GM21717 (cell line): ENCODE results near the gene IL1RAPL2.
"Not testable (repeated sequence)": the region's sequence is repeated elsewhere in the genome, so short reads cannot be mapped to it uniquely, and the experiment has no call there.

ENCODE experiments used
- ATAC-seq: cut with Tn5 transposase; IDR thresholded peaks from one replicate; pipeline ENCODE4 v1.9.1; 2021; ENCODE audit warnings: mild to moderate bottlenecking, moderate library complexity; ENCODE audit not compliant: unreplicated experiment

Gene IL1RAPL2

DNA sequence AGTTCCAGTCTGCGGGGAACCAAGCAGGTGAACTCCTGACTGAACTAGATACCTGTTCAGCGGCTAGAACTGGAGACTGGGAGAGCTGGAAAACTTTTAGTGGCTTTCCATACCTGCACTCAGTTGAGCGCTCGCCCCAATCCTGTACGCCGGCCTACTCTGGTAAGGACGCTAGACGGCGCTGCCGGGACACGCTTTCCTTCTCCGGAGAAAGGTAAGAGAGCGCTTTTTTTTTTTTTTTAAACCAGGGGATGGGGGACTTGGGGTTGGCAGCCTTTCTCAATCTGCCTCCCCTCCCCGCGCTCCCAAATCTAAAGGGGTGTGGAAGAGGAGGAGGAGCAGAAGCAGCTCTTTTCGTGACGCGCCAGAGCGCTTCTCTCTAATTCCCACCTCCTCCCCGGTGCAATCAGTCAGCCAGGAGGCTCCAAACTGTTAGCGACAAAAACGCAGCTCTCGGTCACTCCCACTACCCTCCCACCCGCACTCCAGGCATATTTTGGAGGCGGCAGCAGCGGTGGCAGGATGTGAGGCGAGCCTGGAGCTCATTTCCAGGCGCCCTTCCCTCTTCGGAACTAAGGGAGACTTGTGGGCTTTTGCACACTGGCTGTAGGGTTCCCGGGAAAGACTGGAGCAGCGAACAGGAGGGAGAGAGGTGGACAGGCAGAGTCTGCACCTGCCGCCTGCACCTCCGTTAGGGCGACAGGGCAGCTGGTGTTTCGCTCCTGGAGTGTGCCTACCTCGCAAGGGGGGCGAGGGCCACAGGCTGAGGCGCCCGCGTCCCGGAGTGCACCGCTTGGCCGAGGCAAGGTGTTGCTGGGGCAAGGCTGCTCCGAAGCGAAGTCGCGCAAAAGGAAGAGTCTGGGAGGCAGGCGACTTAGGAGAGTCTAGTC is at the start of gene IL1RAPL2:
IL1RAPL2 (plus strand) TSS at position 409 of the 890 bp plus-strand sequence.
- no peak for ATAC-seq

DNA sequence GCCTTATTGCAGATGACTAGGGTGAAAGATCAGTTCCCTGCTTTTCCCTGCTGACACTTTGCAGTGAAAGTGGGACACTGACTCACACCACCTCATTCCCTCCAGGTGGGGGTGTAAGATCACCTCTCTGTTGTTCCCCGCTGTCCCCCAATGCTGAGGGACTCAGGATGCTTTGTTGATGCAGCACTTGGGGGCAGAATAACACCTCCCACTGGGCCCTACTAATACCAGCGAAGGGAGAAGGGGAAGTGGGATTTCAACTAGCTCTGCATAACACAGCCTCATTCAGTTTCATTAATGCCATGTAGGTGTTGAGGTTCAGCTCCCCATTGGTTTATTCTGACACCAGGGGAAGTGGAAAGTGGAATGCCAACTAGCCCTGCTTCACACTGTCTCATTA is 43.6 kb upstream of the IL1RAPL2 start:
- ATAC-seq = no peak

DNA sequence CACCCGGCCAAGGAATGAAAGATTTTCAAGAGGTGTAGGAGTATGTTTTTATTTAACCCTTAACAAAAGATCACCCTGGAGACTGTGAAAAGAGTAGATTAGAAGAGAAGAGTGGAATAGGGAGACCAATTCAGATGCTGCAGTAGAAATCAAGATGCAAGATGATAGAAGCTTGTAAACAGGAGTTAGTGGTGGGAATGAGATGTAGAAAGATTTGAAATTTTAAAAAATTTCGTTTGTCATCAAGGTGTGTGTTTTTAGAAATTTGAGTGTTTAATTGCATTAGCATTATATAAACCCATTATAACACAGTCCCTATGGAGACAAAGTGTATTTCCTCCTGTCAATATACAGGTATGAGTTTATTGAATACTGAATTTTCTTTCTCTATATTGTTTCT is 42.1 kb upstream of the IL1RAPL2 start:
- no peak for ATAC-seq

DNA sequence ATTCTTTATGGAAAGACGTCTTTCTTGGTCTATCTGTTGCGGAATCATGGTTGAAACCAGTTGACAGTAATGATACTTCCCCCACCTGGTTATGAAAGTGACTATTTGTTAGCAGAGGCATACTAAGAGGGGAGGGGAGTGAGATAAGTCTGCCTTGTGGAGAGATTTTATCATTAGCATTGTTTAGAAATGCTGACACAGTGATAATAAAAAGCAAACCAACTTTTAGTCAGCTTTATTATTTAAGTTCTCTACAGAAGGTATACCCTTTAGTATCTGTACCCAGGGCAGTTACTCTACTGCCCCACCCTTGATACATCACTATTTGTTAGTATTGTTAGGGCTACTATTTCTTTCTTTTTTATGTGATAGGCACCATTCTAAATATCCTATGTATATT is 26.9 kb upstream of the IL1RAPL2 start:
- no peak for ATAC-seq

DNA sequence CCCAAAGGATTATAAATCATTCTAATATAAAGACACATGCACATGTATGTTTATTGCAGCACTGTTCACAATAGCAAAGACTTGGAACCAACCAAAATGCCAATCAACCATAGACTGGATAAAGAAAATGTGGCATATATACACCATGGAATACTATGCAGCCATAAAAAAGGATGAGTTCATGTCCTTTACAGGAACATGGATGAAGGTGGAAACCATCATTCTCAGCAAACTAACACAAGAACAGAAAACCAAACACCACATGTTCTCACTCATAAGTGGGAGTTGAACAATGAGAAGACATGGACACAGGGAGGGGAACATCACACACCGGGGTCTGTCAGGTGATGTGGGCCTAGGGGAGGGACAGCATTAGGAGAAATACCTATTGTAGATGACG is 23.6 kb upstream of the IL1RAPL2 start:
- not testable (repeated sequence) for ATAC-seq

DNA sequence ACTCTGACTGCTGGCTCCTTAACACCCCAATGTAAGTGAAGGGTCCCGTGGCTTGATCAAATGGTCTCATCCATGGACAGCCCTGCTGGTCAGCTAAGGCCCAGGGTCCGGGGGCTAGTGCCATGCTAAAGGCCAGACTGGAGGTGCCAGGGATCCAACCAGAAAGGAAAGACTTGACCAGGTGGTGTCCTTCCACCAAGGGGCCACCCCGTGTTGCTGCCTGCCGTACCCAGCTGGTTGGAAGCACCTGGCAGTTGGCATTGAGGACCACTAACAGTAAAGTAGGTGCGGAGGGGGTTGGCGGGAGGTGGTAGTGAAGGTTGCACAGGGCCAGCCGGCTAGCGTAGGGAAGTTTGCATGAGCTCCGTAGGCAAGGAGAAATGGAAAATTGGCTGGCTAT is 1.7 kb upstream of the IL1RAPL2 start:
- no peak for ATAC-seq

DNA sequence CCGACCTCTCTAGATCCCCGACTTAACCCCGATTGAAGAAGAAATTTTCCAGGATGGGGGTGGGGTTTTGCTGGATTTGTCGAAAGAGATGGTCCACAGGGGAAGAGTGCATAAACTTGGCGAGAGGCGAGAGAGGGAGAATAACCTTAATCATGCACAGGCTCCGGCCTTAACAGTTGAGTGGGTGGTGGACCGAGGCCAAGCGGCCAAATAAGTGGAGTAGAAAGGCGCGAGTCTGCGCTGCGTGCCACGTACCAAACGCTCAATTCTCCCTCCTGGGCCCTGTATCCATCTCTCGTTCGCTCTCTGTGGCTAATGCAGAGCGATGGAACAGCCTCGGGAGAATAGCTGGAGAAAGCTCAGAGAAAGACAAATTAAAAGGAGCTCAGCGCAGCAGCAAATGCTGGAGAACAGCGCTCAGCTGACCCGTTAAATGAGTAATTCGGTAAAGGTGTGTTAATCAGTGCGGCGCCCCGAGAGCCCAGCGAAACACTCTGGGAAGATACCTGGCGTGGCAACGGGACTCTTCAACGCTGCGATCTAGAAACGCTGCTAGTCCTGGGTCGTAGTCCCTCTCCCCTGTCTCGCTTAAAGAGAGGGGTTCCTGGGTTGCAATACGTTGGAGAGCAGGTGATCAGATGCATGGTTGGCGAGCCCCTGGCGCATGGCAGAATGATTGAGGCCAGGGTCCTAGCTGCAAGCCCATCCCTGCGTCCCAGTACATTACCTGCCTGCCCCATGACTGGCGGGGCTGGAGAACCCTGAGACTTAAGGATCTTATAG is 887 bp upstream of the IL1RAPL2 start:
- ATAC-seq = no peak

DNA sequence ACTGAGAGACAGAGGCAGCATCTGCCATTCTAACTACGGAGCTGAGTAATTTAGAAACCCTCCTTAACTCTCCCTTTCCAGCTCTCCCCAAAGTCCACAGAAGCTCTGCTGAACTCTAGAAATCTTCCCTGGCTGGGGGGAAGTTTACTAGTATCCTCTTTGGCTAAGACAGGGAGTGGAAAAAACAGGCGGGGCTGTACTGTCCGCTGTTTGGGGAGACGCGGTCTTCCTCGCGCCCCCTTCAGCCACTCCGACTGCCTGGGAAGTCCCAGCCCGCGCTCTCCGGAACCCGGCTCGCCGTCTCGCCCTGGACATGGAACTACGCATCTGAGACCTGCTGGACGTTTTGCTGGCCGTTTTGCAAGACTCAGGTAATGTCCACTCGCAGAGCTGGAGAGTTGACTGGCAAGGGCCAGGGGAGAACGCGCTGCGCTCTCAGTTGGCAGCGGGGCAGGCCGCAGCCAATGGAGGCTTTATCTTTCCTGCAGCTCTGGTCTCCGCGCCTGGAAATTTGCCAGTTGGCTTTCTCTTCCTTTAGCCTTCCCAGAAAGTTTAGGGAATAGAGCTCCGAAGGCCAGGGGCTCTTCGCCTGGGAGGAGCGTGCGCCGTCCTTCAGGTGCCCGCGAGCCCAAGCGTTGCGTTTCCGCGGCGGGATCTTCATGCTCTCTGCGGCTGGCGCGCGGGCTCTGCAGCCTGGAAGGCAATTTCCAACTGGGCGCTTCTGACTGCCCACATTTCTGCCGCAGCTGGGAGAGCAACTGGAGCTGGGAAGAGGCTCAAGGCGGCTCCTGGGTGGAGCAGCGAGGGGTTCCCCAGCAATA is 892 bp downstream of the IL1RAPL2 start:
- ATAC-seq = no peak

DNA sequence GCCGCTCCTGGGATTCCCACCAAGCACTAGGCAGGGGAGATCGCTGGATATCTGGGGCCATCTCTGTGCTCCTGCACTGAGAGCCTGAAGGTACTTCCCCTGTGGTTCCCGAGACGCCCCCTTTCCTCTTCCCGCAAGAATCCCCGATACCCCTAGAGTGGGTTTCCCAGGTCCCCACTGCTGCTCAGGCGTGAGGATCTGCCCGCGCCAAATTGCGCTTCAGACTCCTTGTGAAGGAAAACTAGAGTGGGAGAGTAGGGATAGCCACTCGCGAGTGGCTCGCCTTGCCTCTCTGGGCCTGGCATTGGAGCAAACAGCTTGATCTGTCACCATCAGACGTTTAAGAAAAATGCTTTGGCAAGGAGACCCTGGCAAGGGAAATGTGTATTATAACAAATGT is 1.5 kb downstream of the IL1RAPL2 start:
- no peak for ATAC-seq

DNA sequence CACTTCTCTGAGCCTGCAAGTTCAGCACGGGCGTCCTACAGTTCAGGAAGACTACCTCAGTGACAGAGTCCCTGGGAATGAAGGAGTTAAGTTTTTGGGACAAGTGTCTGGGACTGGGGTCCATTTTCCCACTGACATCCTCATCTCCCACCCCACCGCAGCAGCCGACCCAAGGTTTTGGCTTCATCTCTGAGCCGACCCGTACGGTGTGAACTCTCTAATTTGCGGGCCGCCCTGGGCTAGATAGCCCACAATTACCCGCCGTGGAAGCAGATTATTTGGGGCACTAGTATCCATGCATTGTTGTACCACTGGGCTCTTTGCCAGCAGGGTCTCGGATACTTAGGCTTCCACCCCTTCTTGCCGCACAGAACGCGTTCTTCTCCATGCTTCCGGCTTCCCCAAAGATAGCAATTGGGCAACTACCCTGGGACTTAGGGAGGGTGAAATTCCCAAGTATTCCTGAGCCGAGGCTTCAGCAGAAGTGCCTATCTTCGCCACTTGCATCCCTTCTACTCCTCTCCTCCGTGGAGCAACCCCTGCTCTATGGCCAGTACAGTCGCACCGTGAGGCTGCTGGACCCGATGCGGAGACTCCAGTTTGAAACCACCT is 2.4 kb downstream of the IL1RAPL2 start:
- ATAC-seq = no peak

DNA sequence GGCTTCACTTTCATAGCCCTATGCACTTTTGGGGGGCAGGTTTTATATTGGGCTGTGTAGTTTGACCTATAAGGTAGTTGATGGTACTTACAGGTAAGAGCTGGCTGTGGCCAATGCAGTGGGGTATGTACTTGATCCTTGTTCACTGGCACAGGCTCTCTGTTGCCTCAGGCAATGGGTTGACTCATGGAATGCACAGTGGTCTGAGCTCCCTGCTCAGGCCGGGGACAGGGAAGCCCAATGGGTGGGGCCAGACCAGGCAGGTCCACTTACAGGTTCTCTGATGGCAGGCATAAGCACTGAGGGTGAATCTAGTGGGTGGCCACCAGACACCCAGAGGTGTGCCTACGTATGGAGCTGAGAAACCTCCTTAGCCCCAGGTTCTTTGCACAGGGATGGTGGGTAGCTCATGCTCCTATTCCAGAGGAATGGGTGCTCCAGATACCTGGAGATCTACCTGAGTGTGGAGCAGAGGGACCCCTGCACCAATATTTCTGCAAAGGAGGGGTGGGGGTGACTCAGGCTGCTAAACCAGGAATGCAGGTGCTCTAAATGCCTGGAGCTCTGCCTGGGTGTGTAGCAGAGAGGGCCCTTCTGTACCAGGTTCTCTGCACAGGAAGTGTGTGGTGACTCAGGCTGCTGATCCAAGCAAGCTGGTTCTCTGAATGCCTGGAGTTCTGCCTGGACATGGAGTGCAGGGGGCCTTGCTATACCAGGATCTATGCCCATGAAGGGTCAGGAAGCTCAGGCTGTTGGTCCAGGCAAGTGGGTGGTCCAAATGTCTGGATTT is 52.3 kb downstream of the IL1RAPL2 start:
- ATAC-seq = no peak

DNA sequence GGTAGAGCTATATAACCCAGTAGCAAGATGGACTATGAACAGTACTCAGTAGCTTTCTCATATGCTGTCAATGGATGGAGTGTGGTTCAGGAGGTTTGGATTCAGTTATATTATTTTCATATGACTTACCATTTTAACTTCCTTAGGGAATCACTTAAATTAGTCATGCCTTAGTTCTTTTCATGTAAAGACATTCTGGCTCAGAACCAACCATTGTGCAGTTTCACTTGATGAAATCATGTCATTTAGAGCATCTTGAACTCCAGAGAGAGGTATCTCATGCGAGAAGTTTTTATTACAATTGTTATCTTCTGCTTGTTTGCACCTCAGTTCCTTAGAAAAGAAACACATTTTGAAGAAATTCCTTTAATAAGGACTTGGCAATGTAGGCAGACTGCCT is 55.8 kb downstream of the IL1RAPL2 start:
- no peak for ATAC-seq

DNA sequence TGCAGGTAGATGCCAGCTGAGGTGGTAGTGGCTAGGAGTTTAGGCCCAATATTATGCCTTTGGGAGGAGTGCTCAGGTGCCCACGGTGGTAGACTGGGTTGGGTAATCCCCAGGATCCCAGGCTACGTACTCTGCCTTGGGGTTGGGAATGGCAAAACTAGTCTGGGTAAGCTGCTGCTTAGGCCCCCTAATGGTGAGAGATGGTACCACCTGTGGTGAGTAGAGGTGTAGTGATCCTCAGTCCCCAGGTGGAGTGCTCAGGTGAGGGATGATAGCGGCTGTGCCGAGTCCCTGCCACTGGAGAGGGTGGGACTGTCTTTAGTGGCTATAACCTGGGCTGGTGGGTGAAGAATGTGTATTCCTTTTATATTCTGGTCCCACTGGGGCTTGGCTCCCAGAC is 75.2 kb downstream of the IL1RAPL2 start:
- ATAC-seq = no peak

DNA sequence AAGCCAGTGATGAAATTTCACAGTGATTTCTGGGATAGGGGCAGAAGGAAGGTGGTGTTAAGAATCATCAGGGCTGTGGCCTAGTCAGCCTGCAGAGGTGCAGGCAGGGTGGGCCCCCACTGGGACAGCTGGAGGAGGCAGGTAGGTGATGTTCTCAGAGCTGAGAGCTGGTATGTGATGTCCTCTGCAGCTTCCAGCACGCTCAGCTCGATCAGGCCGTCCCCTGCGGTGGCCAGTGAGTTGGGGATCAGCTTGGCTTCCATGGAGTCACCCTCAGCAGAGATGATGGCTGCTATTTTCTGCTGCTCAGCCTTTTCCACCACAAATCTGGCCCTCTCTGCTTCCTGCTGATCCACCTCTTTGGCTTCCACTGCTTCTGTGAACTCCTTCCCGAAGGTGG is 81.1 kb downstream of the IL1RAPL2 start:
- no peak for ATAC-seq

DNA sequence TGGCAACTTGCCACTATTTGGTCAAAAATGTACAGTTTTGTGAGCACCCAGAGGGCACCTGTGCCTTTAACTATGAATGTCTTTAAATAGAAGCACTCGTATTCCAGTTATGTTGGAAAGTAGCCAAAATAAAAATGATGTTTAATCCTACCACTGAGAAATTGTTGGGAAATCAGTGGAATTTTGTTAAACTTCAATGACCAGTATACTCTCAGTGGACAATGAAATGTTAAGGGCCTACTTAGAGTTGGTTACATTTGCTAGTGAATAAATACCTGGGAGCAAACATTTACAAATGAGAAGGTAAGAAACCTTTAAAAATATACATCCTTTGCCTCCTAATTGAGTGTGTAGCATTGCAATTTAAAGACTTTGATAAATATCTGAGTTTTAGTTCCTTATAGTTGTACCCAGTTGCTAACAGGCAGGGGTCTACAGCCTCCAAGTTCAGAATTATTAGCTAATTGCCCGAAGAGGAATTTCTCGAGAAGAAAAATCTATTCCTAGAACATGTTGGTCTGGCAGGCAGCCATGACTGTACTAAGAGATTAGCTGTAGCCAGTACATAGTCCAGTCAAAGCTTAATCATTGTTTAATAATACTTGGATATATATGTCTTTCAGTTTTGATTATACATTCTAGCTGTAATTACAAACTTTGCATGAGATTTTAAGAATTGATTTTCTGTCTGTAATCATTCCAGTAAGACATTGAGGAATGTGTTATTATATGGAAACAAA is 93.2 kb downstream of the IL1RAPL2 start:
- ATAC-seq = no peak

DNA sequence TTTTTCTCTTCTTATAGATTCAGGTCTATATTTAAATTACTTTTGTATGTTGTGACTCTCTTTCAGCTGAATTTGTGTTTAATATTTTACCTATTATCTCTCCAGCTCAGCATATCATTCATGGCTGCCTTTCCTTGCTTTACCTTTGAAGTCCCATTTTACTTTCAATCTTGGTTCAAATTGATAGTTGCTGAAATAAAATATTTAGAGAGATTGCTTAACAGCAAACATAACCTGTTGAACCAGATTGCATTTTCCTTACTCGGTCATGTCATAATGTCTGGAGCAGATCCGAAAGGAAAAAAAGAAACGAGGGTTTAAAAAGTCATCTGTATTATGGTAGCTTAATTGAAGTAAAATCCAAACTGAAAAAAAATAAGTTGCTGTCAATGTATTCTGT is 94.1 kb downstream of the IL1RAPL2 start:
- no peak for ATAC-seq

DNA sequence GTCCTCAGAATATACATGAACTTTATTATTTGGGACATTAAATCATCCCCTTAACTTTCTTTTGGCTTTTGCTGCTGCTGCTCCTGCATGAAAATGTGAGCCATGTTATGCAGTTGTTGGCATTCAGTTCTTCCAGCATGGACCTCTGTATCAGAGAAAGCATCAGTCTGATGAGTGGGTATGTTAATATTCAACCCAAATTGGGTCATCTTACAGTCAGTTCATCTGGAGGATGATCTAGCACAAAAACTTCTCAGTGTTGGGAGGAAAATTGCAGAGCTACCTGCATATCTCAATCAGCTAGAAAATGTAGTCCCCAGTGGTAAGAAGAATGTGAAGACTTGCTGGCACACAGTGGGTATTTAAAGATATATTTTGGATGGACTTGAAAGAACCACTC is 96.7 kb downstream of the IL1RAPL2 start:
- no peak for ATAC-seq

DNA sequence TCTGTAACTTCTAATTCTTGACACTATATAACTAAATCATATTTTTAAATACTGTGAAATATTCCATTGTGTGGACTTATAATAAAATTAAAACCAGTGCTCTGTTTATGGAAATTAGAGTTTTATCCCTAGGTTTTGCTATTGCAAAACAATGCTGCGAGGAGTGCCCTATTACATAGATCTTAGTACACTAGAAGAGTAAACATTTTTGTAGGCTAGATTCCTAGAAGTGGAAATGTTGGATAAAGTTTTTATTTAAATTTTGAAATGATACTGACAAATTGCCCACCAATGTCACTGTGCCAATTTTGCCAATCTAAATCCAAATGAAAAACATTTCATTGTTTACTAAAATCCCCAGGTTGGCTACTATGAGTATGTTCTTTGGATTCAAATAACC is 99.7 kb downstream of the IL1RAPL2 start:
- no peak for ATAC-seq

DNA sequence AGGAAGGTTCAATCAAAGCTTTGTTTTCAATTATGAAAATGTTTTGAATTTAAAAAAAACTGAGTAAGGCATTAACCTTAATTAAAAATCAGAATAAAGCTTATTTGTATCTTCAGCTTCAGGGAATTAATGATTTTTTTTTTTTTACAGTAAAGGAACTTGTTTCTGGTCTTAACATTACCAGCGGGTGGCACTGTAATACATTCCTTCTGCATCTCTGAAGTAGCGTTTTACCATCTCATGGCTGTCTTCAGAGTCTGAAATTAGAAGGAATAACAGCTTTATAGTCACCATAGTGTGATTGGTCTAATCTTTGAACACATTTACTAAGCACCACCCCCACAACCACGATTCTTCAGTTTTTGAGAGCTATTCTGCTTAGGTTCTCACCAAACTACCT is 102.6 kb downstream of the IL1RAPL2 start:
- ATAC-seq = no peak
